Activated naive CD8-positive, alpha-beta T cell treated with anti-CD3 and anti-CD28 coated beads for 36 hours (primary cell): Measurements from ENCODE around the gene HDHD5. TPM values are rescaled to one million over a fixed set of nuclear protein-coding genes. Genes with fewer than 3 reads are reported as not detected.

Experiments used
- DNase-seq: peaks from one replicate; pipeline ENCODE4 v3.0.0; 2021
- H3K27ac Mint-ChIP-seq: one replicate; pipeline ENCODE4 v1.8.0; 2022; ENCODE audit warnings: mild to moderate bottlenecking, moderate library complexity, mixed read lengths
- H3K27me3 Mint-ChIP-seq: one replicate; pipeline ENCODE4 v1.8.0; 2022; ENCODE audit warnings: mild to moderate bottlenecking, mixed read lengths
- H3K36me3 Mint-ChIP-seq: one replicate; pipeline ENCODE4 v1.8.0; 2021; ENCODE audit warnings: mild to moderate bottlenecking, mixed read lengths
- H3K4me1 Mint-ChIP-seq: one replicate; pipeline ENCODE4 v1.8.0; 2021; ENCODE audit warnings: mixed read lengths
- H3K4me3 Mint-ChIP-seq: one replicate; pipeline ENCODE4 v1.8.0; 2022; ENCODE audit warnings: mild to moderate bottlenecking, moderate library complexity, mixed read lengths
- H3K9me3 Mint-ChIP-seq: one replicate; pipeline ENCODE4 v1.8.0; 2022; ENCODE audit warnings: mixed read lengths
- total RNA-seq, 2 experiments: library from RNA; stranded (reverse); gene quantifications; one replicate each; pipeline ENCODE4 v1.2.3, GENCODE V29; 2021

Gene HDHD5
- total RNA-seq, 2 experiments from 2014 or later = 54.9 to 64.8 TPM

GRCh38 chr22:17096071-17096470 is 63.0 kb downstream of the HDHD5 start:
- Mint-ChIP-seq H3K4me3 (no peak overlapping the region), H3K27me3 (no peaks in the 10 kb centered on the region), H3K27ac (no peak overlapping the region), H3K9me3 (no peaks in the 10 kb centered on the region), H3K4me1 (peaks cover 79% of the 10 kb centered on the region), H3K36me3 (peaks cover 24% of the 10 kb centered on the region)
- no peak for DNase-seq

- peaks cover 22% of the 10 kb centered on the region for H3K36me3 Mint-ChIP-seq
- DNase-seq = no peak
- no peaks in the 10 kb centered on the region for H3K9me3 Mint-ChIP-seq
- H3K4me1 Mint-ChIP-seq = peaks cover 82% of the 10 kb centered on the region
- H3K27me3 Mint-ChIP-seq = no peaks in the 10 kb centered on the region
- no peak overlapping the region for H3K27ac Mint-ChIP-seq
- H3K4me3 Mint-ChIP-seq = no peak overlapping the region
These were observed 63.5 kb downstream of the HDHD5 start for GRCh38 chr22:17095538-17095937.

- Mint-ChIP-seq H3K27ac (no peak overlapping the region), H3K9me3 (no peaks in the 10 kb centered on the region), H3K27me3 (no peaks in the 10 kb centered on the region), H3K4me1 (peaks cover 78% of the 10 kb centered on the region), H3K36me3 (peaks cover 13% of the 10 kb centered on the region), H3K4me3 (no peak overlapping the region)
- DNase-seq = no peak
These were observed 66.0 kb downstream of the HDHD5 start for GRCh38 chr22:17093081-17093480.

DNA sequence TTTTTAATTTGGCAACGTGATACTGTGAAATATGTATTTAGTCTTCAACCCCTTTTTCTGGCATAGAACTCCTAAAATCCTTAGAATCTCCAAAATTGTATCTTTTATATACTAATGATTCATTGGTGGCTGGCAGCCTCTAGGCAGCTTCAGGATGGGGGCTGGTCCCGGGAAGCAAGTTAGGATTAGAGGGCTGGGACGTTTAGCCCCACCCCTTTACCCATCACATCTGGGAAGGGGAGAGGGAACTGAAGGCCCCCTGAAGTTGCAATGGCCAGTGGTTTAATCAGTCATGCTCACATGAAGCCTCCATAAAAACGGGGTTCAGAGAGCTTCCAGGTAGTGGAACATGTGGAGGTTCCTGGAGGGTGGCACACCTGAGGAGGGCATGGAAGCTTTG is 67.2 kb downstream of the HDHD5 start:
- H3K4me3 Mint-ChIP-seq = no peak overlapping the region
- H3K9me3 Mint-ChIP-seq = no peaks in the 10 kb centered on the region
- no peak for DNase-seq
- H3K4me1 Mint-ChIP-seq = peaks cover 79% of the 10 kb centered on the region
- peaks cover 10% of the 10 kb centered on the region for H3K36me3 Mint-ChIP-seq
- no peaks in the 10 kb centered on the region for H3K27me3 Mint-ChIP-seq
- no peak overlapping the region for H3K27ac Mint-ChIP-seq

DNA sequence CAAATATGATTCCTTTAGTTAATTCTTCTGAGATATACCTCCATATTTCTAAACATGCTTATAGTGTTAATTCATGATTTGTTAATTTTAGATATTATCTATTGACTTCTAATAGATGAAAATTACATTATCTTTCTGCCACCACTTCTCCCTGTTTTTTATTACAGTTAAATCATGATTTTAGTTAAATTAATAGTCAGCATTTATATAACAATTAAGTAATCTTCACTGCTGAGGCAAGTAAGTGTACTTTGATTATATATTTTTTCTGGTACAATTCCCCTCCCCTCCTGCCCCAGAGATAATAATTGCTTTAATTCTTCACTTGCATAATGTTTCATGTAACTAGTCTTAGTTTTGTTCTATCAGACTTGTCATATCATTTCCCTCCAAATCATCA is 68.5 kb downstream of the HDHD5 start:
- Mint-ChIP-seq H3K9me3 (no peaks in the 10 kb centered on the region), H3K36me3 (peaks cover 16% of the 10 kb centered on the region), H3K27me3 (no peaks in the 10 kb centered on the region), H3K4me1 (peaks cover 81% of the 10 kb centered on the region), H3K27ac (no peak overlapping the region), H3K4me3 (no peak overlapping the region)
- no peak for DNase-seq

Other genes starting within 250 kb of the HDHD5 start
- gene GAB4, start 151.1 kb downstream of the HDHD5 start, total RNA-seq = under 1 TPM; 0.14 to 0.16 TPM
- 10 to 100 TPM; 13.3 to 16.6 TPM for gene IL17RA, start 74.3 kb downstream of the HDHD5 start, total RNA-seq
- gene TMEM121B, start 37.9 kb downstream of the HDHD5 start, total RNA-seq = under 1 TPM; 0.27 to 0.36 TPM
- 1 to 10 TPM; 7.0 to 7.1 TPM for gene ADA2, start 60.2 kb upstream of the HDHD5 start, total RNA-seq
- gene CECR2, start 210.2 kb upstream of the HDHD5 start, total RNA-seq = under 1 TPM; 0.10 to 0.26 TPM